Thyroid gland (tissue), 4 donors: ENCODE measurements around the gene FGF2.

Source experiments
- POLR2A ChIP-seq, 2 donors: fragments of 450-650 bp; IDR thresholded peaks; one replicate each; pipeline ENCODE4 v1.6.1; 2017; ENCODE audit warnings: antibody characterized with exemption in 2 of 2, mild to moderate bottlenecking in 2 of 2, moderate library complexity in 1 of 2
- TF ChIP-seq, protein P1 (sequence below), 6 experiments: fragments of 200-600 bp in 3 of 6; fragments of 450-650 bp in 3 of 6; sonication (generic) in 3 of 6; IDR thresholded peaks; one replicate each; pipeline ENCODE4 v1.5.1; 2016 to 2019; ENCODE audit warnings: antibody characterized with exemption in 6 of 6, mild to moderate bottlenecking in 2 of 6, inconsistent platforms in 1 of 6, moderate library complexity in 1 of 6

DNA sequence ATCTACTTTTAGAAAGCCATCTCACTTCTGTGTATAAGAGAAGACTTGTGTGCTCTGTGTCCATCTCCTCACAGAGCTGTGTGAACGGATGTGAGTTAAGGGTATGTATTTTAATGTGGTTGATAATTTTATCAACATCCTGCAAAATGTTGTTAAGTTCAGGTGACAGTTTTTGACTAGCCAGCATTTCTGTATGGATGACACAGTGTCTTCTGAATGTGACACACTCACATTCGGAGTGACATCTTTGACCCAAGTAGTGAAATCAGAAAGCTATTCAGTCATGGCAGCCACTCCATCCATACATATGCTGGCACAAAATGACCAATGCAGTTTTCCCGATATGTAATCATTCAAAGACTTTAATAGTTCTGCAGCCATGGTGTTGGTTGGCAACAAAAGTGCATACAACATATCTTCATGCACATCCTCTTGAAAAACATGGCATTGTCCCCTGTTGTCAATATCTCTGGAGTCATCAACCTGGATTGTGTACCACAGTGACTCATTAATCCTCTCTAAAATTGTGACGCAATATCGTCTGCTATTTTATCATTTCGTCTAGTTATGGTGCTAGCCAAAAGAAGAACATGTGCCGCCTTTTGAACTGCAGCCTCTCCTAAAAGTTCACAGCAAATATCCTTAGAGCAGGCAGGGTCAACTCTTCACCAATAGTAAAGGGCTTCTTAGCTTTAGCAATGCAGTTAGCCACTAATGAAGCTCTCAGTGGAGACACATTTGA lies 6.8 kb upstream of the FGF2 start:
- TF ChIP-seq POLR2A (IDR thresholded peaks at IDR 0.05) = no peak
- TF ChIP-seq, protein P1, sequence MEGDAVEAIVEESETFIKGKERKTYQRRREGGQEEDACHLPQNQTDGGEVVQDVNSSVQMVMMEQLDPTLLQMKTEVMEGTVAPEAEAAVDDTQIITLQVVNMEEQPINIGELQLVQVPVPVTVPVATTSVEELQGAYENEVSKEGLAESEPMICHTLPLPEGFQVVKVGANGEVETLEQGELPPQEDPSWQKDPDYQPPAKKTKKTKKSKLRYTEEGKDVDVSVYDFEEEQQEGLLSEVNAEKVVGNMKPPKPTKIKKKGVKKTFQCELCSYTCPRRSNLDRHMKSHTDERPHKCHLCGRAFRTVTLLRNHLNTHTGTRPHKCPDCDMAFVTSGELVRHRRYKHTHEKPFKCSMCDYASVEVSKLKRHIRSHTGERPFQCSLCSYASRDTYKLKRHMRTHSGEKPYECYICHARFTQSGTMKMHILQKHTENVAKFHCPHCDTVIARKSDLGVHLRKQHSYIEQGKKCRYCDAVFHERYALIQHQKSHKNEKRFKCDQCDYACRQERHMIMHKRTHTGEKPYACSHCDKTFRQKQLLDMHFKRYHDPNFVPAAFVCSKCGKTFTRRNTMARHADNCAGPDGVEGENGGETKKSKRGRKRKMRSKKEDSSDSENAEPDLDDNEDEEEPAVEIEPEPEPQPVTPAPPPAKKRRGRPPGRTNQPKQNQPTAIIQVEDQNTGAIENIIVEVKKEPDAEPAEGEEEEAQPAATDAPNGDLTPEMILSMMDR (IDR thresholded peaks at IDR 0.05) = no peak
